HG03045 (cell line): ENCODE measurements around the gene TEX53.
A peak's percentile ranks its signal among the peaks of the same experiment; 100 is the strongest.

Experiments used
- ATAC-seq: cut with Tn5 transposase; IDR thresholded peaks from one replicate; pipeline ENCODE4 v1.9.1; 2021; ENCODE audit warnings: mild to moderate bottlenecking, moderate library complexity; ENCODE audit not compliant: unreplicated experiment

Gene TEX53

DNA sequence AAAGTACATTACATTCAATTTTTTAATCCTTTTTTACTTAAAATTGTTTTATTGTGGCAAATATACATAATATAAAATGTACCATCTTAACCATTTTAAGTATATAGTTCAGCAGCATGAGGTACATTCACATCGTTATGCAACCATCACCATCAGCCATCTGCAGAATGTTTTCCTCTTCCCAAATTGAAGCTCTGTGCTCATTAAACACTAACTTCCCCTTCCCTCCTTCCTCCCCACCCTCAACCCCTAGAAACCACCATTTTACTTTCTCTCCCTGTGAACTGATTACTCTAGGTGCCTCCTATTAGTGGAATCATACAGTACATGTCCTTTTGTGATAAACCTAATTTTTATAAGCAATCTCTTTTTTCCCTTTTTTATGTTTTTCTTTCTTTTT lies 15.6 kb downstream of the TEX53 start:
- ATAC-seq: no peak

DNA sequence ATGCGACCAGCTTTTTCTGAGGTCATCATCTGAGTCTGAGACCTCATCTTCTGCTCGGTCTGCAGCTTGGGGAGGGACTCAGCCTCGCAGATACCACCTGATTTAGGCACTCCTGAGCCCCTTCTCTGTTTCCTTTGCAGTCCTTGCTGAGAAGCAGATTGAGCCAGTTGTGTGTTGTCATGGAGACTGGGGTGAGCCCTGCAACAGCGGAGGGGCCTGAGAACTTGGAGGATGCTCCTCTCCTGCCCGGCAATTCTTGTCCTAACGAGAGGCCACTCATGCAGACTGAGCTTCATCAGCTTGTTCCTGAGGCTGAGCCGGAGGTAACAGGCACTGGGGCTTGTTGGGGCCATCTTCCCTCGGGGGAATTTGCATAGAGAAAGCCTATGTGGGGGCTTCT lies 19.2 kb downstream of the TEX53 start:
- ATAC-seq: no peak

DNA sequence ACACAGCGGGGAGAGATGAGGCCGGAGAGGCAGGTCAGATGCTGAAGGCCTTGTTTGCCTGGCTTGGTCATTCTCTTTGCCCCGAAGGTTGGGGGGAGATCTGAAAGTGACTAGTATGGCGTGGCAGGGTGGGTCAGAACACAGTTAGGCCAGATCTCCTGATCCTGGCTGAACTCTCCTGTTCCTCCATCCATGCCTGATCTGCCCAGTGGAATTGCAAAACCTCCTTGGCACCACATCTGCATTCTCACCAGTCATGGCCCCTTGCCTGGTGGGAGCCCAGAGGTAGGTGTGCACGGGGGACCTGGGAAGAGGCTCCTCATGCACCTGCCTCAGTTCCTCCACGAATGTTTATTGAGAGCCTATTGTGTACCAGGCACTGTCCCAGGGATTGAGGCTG lies 23.2 kb downstream of the TEX53 start:
- no peak for ATAC-seq

DNA sequence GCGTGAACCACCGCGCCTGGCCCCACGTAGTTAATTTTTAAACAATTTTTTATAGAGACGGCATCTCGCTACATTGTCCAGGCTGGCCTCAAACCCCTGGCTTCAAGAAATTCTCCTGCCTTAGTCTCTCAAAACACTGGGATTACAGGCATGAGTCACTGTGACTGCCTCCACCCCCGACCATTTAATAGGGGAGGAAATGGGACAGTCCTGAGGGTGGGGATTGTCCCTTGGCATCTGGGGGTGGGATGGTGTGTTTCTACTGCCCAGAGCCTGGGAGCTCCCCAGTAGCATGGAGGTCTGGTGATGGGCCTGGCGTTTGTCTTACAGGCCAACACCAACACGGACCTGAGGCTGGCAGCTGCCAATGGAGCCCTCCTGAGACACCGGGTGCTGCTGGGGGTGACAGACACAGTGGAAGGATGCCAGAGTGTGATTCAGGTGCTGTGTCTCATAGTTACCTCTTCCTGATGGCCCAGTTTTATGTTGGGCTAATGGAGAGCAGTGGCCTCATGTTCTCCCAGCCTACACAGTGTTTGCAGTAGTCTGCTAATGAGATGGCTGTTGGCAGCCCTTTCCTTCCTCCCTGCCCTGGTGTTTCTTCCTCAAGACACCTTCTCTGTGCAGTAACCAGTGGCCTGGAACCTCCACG lies 24.0 kb downstream of the TEX53 start:
- ATAC-seq: no peak

DNA sequence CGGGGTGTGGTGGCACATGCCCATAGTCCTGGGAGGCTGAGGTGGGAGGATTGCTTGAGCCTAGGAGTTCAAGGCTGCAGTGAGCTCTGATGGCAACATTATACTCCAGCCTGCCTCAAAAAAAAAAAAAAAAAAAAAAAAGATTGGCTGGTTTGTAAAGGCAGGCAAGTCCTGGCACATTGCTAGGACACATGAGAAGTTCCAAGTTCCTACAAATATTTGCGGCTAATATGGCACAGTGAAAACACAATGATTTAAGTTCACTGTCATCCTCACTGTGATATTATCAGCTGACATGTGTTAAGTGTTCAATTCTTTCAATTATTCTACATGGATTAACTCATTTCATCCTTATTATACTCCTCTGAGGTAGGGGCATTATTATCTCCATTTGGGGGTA lies 26.4 kb downstream of the TEX53 start:
- no peak for ATAC-seq

DNA sequence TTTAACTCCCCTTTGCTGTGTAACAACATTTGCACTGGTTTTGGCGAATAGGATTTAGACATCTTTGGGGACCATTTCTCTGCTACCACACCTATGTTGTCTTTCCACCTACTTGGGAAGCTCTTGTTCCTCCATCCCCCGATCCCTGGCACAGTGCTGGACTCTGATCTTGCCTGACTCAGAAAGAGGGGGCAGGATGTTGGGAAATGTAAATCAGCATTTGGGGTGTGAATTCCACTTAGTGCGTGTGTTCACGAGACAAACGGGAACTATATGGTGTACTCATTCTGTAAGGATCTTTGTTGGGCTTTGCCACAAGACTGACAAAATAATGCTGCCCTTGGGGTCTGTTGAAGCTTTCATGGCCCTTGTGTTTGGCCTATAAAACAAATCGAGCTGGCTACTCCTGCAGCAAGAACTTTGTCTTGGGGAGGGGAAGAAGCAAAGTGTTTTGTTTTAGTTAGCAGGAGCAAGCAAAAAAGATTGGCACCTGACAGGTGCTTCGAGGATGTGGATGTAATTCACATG lies 28.0 kb downstream of the TEX53 start:
- ATAC-seq: no peak

DNA sequence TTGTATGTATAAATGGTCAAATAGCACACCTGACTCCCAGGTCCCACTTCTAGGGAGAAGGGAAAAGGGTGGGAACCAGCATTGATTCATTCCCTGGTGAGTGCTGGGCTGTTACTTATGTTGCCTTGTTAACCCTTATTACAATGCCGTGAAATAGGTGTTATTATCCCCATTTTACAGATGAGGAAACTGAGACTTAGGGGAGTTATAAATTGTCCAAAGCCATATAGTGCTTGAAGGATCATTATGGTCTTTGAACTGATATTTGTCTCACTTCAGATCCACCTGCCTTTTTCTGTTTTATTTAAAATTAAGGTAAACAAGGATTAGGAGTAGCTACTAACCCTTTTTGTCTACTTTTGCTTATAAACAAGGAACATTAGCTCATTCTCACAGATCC lies 30.1 kb downstream of the TEX53 start:
- ATAC-seq: no peak

DNA sequence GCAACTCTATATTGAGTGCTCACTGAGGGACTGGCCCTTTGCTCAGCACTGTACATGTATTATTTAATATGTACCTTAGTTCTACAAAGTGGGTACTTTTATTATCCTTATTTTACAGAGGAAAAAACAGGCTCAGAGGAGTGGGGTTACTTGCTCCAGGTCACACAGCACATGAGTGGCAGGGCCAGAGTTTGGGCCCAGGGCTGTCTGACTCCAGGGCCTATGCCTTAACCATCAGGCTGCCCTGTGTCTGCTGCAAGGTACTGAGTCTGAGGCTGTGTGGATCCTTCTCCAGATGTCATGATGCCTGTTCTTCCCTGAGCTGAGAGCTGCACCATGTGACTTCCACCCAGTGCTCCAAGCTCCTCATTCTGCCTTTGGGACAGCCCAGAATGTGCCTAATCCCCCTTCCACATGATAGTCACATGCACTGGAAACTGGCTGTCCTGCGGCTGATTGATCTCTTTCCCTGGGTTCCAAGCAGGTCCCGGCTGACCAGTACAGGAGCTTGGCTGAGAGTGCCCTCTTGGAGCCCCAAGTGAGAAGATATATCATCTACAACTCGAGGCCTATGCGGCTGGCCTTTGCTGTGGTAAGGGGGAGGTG lies 31.1 kb downstream of the TEX53 start:
- no peak for ATAC-seq

DNA sequence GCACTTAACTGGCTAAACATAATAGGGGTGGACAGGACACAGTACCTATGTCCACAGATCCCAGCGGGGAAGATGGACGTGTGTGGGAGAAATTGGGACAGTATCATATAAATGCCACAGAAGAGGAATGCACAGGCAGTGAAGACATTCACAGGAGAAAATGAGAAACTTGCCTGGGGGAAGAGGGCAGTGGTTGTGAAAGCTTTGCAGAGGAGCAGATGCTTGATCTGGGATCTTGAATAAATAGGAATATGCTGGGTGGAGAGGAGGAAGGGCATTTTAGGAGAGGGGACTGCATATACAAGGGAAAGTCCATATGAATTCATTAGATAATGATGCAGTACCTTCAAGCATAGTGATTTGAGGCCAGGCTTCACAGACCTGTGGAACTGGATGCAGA lies 32.9 kb downstream of the TEX53 start:
- ATAC-seq: no peak

DNA sequence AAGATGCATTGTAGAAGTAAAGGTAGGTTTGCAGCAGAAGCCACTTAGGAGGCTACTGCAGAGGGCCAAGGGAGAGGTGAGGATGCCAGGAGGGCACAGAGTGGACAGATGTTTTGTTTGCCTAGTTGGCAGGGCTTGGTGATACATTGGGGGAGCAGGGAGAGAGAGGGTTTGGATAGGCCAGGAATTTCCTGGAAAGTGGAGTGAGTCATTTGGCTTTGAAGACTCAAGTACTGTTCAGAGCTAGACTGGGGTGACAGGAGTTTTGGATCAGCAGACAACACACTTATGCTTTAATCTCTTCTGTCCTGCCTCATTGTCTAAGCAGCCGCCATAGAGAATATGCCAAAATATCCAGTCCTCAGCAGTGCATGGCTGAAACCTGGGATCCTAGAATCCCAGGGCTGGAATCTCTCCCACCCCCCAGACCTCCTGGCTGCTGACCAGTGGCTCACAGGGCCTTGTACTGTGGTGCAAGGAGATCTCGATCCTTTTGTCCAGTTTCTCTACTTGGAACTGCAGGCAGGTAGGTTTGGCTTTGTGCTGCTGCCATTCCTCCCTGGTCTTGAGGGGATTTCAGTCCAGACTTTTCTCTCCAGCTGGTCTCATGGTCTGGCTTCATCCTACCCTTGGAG lies 35.5 kb downstream of the TEX53 start:
- no peak for ATAC-seq

DNA sequence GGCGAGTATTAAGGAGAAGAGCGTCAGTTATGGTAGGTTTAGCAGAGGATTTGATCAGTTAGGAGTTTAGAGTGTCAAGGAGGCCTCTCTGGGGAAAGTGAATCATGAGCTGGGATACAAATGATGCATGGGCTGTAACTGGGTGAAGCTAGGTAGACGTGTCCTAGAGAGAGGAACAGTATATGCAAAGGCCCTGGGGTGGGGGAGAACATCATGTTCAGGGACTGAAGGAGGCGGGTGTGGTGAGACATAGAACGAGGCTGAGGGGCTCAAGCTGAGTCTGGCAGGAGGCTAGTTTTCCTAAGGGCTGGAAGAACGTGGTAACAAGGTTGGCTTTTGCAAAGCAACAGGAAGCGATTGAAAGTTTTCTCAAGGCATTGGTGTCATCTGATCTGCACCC lies 36.0 kb downstream of the TEX53 start:
- no peak for ATAC-seq

DNA sequence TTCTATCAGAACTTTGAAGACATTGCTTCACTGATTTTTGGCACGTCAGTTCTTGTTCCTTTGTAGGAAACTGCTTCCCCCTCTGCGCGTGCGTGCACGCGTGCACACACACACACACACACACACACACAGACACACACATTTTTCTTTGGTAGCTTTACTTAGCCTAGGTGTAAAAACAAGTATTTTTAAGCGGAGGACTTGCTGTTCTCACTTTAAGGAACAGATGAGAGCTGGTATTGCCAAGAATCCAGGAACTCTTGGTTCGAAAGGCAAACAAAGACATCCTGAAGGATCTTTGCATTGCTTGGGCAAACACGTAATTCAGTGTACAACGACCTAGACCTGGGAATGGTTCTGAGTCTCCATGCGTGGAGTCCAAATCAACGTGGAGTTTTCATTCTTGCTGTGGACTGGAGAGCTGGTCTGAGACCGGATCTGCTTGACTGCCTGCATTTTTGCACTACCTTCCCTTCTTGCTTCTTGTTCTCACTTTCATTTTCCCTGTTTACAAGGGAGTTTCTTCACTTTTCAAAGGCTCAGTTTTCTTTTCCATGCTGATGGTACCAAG lies 38.3 kb downstream of the TEX53 start:
- ATAC-seq: no peak

DNA sequence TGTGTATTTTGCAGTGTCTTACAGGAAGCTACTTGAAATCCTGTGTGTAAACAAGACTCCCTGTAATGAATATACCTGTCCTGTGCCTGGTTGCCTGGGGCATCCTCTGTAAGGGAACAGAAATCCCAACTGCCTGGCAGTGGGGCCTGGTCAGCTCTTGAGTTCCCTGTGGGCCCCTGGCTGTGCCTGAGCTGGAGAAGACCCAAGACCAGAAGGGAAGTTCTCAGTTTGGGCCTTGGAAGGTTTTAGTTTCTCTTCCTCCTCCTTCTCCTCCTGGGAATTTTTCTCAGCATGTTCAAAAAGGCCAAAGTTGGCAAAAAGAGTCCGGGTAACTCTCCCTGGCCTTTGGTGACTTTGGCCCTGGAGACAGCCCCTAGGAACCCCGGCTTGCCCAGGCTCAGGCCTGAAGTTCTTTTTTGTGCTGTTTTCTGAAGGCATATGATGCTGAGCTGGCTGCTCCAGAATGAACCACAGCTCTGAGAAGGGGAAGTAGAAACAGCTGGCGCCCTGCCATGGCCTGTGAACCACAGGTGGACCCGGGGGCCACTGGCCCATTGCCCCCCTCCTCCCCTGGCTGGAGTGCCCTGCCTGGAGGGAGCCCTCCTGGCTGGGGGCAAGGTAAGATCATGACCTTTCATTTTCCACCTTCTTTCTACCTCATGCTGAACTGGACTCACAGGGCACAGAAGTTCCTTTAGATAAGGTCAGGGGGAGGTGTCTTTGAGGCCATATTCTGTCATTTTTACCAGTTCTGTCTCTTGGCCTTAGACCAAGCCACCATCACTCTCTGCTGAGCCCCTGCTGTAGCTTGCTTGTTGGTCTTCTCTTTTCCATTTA lies 40.7 kb downstream of the TEX53 start:
- ATAC-seq: peak; percentile 60

DNA sequence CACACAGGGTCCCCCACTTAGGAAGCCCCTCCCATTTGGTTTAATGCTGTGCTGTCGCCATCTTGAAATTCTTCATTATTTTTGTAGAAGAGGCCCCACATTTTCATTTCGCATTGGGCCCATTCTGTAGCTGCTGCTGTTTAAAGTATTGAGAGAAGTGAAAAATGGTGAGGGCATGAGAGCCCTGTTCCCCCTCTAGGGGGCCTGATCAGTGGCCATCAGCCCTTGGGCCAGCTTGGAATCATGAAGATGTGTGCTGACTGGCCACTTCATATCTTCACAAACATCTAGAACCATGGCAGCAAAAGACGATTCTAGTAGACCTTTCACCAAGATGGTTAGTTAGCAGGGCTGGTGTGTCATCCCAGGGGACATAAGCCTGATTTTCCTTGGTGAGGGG lies 43.2 kb downstream of the TEX53 start:
- ATAC-seq: no peak

DNA sequence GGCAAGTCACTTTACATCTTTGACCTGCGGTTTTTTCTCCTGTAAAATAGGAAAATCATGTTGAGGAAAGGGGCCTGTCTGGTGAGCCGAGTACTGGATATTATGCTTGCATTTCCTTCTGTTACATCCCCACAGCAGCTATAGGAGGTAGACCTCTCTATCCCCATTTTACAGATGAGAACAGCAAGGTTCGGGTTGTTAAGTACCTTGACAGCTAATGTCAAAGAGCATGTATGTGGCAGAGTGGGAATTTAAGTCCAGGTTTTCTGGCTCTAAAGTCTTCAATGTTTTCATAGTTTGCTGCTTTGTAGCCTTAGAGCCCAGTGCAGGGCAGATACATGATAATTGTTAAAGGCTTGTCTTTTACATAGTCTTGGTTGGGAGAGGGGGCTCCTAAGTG lies 43.7 kb downstream of the TEX53 start:
- no peak for ATAC-seq

DNA sequence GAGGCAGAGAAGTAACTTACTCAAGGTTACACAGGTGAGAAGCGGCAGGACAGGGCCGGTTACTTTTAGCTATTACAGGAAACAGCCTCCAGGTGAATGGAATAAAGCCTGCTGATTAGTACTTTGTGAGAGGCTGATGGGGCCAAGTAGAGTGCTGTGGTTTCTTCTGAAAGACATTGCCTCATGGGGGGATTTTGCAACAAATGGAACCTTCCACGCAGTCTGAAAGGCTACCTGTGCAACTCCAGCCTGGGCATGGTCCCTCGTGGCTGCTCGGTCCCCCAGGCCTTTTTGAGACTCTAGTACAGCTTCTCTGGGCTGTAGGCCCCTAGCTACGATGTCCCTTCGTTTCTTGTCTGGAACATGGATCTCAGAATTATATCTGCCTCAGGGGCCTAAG lies 44.5 kb downstream of the TEX53 start:
- ATAC-seq: no peak

DNA sequence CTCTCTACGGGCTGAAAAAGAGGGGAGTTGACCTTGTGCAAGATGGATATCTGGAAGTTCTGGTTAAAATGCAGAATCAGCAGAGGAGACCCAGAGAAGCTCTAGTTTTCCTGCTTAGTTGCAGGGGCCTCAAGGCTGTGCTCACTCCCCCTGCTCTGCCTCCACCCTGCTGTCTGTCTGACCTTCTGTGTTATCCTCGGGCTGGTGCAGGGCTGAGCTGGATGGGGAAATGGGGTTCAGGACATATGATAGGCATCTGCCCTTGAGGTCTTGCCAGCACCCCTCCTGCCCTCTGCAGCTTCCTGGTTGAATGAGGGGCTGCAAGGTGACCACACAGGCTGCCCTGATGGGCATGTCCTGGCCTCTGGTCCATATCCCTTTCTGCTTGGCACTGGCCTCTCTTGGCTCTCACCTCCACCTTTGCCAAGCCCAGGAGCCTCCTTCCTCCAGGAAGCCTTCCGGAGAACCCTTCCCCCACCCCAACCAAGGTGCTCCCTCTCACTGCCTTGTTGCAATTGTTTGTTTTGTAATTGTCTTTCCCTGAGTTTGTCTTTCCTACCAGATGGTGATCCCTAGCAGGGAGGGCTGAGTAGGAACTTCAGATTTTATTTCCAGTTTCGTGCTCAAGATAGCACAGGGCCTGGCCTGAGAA lies 45.2 kb downstream of the TEX53 start:
- no peak for ATAC-seq

DNA sequence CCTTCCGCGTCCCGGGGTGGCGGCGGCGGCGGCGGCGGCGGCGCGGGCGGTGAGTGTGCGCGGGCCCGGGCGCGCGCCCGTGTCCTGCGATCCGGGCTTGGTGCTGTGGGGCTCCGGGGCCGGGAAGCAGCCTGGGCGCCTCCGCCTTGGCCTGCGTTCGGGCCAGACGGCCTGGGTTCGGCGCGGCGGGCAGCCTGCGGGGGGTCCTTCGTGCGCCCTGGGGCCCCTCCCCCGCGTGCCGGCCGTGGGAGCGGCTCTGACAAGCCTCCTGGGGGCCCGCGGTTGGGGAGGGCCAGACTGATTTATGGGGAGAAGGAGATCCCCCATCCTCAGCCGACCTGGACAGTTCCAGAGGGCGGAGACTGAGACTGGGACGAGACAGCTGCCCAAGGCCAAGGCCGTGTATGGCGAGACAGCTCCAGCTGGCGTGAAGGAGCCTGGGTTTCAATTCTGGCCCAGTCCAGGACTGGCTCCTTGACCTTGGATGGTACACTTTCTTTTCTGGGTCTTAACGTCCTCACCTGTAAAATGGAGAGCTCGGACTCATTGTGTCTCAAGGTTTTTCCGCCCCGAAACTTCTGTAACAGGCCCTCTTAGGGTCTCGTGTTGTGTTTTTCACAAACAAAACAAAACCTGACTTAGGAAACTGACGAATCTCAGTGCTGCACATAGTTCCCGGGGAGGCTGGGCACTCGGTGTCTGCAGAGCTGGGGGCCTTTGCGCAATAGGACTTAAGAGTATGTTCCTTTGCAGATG lies 45.9 kb downstream of the TEX53 start:
- ATAC-seq: peak; percentile 33

DNA sequence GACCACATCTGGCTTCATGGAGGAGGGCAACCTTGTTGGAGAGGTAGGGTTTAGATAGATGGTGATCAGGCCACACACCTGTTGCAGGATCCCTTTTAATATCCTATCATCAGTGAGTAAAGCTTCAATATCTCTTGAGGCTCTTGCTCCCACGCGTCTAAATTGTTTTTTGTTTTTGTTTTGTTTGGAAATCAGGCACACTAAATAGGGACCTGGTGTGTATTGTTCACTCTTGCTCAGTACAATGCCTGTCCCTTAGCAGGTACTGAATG lies 49.1 kb downstream of the TEX53 start:
- ATAC-seq: no peak
